GM21528 (cell line): ENCODE data around the gene SMIM1.
"Not testable (repeated sequence)": the region's sequence is repeated elsewhere in the genome, so short reads cannot be mapped to it uniquely, and the experiment has no call there.

Experiments used
- ATAC-seq: cut with Tn5 transposase; IDR thresholded peaks from one replicate; pipeline ENCODE4 v1.9.1; 2021; ENCODE audit warnings: mild to moderate bottlenecking, moderate library complexity; ENCODE audit not compliant: unreplicated experiment, low FRiP score

The SMIM1 gene

DNA sequence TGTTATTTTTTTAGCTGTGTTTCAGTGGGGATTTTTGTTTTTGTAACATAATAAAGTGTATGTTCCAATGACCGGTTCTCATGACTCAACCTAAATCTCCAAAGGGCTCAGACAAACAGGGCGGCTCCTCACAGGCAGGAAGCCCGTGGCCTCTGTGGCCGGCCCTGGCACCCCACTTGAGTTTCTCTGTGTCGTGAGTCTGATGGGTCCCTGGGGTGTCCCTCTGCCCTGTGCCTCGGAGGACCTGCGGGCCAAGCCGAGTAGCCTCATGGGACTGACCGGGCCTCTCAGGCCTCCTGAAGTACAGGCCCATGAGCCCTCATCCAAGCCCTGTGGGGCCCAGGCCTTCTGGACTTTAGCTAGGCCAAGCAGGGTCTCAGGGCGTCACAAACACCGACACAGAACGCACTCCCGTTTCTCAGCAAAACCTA is 36.4 kb upstream of the SMIM1 start:
- no peak for ATAC-seq

DNA sequence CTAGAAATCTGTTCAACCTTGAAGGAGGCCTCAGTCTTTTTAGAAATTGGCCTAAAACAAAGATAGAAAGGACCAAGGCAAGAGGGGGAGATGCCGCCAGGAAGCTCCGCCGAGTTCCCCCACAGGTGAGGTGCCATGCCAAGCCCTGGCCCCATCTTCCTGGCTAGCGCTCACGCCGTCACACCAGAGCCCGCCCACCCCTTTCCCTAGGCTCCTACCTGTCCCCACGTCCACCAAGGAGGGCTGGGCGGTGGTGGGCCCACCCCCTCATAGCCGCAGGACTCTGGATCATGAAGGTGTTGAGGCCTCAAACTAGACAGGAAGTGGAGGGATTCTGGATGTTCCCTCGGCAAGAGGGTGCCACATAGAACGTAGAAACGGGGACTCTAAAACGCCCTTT is 35.8 kb upstream of the SMIM1 start:
- ATAC-seq, result no peak

DNA sequence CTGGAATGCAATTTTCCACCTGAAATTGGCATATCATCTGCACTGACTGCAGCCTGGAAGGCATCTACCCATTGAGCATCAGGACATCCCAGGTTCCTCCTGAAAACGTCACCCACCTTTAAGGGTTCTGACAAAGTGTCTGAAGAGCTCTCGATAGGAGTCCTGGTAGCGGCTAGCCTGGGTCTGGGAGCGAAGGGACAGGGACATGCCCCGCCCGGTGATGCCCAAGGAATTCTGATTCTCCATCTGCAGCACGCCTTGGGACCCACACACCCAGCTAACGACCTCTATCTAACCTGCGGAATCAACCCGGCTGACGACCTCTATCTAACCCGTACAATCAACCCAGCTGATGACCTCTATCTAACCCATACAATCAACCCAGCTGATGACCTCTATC is 33.6 kb upstream of the SMIM1 start:
- ATAC-seq, result no peak

DNA sequence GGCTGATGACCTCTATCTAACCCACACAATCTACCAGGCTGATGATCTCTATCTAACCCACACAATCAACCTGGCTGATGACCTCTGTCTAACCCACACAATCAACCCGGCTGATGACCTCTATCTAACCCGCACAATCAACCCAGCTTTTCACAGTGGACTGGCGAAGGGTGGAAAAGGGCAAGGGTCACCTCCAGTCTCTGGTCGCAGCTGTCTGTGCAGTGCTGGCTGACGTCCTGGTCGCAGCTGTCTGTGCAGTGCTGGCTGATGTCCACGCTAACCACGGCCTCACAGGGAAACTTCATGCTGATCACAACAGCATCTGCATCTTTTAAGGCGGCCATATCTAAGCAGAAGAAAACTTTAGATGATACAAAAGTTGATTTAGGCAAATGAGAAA is 32.5 kb upstream of the SMIM1 start:
- no peak for ATAC-seq

DNA sequence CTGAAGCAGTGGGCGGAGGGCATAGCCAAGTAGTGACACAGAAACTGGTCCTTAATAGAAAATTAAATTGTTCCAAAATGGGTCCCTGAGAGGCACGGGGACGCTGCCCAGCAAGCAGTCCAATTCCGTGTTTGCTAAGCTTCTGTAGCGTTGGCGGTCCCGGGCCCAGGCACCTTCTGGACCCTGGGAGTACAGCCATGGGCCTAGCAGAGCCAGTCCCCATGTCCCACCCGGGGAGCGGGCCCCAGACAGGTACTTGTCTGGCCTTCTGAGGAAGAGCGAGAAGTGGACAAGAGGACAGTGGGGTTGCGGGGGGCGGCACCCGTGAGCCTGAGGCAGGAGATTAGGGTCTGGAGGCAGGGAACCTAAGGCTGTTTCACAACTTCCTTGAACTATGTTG is 31.8 kb upstream of the SMIM1 start:
- ATAC-seq, result no peak

DNA sequence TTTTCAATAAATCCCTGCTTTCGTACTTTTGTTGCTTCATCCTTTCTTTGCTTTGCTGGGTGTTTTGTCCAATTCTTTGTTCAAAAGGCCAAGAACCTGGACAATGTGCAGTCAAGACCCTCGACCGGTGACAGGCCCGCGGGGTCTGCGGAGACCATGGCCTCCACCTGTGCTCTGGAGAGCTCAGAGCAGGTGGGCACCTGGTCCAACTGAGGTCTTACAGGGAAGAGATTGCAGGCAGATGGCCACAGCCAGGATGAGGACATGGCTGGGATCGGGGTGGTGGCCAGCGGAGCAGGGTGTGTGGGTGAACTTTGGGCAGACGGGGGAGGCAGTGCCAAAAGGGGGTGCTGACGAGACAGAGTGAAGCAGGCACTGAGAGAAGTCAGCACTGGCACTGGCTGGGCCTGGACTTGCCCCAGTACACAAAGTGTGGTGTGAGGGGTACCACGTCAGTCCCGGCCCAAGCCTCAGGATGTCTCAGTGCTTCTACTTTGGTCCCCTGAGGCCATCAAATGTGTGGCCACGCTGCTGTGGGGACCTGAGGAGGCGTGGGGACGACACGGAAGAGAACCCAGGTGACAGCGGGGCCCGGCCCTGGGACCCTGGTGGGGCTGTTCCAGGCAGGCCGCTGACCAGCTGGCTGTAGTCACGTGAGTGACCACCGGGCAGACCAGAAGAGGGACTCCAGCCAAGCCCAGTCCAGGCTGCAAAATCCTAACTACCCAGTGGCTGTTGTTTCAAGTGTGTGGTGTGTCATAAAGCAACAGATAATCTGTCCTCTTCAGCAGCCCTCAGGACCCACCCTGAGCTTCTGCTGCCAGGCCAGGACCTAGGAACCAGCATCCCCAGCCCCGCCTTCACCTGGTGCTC is 30.7 kb upstream of the SMIM1 start:
- no peak for ATAC-seq

DNA sequence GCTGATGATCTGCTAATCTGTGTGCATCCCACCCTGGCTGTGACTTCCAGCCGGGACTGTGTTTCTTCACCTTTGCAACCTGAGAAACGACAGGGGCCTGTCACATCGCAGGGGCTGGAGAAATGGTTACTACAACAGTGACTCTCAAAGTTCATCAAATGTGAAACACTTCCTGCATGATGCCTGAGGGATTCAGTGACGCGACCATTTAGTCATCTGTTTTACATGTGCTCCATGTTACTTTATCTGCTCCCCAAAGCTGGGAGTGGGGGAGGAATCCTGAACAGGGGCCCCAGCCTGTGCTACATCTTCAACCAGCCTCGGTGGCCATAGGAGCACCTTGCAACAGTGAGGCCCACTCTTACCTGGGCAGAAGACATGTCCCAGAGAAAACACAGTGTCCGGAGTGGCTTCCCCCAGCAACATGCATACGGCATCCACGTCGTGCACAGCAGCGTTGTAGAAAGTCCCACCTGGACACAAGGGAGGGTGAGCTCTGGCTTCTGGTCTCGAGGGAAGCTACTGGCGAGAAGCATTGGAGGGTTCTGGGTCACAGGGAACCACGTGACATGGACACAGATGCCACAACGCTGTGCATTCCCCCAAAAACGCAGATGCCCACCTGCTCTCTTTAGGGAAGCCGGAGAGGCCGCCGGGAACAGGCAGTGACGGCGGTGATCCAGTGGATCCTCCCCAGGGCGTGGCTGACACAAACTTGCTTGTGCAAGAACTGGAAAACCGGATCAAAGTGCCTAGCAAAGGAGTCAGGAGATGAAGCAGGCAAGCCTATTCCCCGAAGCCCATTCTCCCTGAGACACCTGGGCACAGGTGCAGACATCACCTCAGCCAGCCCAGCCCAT is 29.9 kb upstream of the SMIM1 start:
- ATAC-seq, result no peak

DNA sequence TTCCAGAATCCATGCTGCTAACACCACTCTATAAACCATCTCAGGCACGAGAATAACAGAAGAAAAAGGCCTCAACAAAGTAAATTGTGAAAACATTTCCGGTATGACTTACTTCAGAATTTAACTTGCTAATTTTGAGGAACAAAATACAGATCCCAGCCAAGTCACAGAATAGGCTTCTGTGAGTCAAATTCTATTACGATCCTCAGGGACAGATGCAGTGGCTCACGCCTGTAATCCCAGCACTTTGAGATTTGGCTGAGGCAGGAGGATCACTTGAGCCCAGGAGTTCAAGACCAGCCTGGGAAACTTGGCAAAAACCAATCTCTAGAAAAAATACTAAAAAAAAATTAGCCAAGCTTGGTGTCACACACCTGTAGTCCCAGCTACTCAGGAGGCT is 29.1 kb upstream of the SMIM1 start:
- ATAC-seq, result no peak

DNA sequence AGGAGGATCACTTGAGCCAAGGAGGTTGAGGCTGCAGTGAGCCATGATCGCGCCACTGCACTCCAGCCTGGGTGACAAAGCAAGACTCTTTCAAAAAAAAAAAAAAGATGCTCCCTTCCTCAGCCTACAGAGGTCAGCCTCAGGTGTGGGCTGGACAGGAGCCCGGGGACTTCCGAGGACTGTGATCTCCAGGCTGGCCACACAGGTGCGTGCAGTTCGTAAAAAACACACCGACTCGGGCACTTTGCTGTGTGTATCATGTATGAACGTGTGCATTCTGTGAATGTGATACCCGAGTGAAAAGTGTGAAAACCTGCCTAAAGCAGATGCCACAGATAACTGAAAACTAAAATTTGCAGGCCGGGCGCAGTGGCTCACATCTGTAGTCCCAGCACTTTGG is 28.7 kb upstream of the SMIM1 start:
- no peak for ATAC-seq

- no peak for ATAC-seq
Measured at GRCh38 chr1:3744646-3745045, 27.9 kb upstream of the SMIM1 start.

DNA sequence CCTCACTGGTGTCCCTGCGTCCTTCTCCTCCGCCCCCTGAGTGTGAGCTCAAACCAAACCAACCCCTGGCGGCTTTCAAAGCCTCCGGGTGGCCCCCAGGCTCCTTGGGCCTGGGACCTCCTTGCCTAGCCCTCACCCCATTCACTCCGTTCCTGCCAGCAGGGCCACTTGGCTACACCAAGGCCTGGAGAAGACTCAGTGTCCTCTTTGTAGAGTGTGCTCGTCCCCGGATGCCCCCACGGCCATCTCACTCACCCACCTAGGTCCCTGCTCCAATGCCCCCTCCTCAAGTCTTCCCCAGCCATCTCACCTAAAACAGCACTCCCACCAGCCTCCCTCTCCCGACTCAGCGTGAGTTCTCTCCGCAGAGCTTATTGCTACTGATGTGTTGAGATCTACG is 27.5 kb upstream of the SMIM1 start:
- no peak for ATAC-seq

GRCh38 chr1:3745590-3746381 is 26.8 kb upstream of the SMIM1 start:
- ATAC-seq, result no peak

DNA sequence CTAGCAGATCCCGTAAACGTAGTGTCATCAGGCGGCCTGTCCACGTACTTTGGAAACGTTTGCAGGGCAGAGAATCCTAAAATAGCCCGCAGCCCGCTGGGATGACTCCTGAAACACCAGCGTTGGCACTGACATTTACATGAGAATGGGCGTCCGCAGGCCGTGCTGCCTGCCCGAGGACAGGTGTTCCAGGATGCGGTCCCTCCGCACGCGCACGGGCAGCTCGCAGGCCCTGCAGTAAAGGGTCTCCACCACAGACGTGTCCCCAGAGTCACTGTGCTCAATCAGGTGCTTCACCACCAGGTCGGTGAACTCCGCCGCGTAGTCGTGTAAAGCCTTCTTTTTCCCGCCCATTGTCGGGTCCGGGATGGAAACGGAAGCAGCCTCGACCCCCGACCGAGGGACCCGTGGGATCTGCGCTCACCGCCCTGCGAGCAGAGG is 26.1 kb upstream of the SMIM1 start:
- no peak for ATAC-seq

GRCh38 chr1:3746830-3747521 is 25.6 kb upstream of the SMIM1 start:
- peak; percentile 85 for ATAC-seq

- ATAC-seq, result no peak
Measured at GRCh38 chr1:3747522-3747848, 25.1 kb upstream of the SMIM1 start.

DNA sequence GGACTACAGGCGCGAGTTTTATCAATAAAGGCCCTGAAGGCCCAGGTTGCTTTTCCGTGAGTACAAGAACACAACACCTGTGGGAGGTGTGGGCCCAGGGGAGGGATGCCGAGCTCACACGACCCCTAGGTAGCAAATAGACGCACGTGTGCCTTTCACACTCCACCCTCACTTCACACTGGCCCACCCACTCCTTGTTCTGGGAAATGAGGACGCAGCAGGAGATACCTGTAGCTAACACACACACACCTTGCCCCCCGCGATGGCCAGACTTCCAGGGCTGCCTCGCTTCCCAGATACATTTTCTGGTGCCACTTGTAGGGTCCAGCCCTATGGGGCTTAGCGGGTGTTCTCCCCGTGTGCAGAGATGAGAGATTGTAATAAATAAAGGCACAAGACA is 24.6 kb upstream of the SMIM1 start:
- no peak for ATAC-seq

DNA sequence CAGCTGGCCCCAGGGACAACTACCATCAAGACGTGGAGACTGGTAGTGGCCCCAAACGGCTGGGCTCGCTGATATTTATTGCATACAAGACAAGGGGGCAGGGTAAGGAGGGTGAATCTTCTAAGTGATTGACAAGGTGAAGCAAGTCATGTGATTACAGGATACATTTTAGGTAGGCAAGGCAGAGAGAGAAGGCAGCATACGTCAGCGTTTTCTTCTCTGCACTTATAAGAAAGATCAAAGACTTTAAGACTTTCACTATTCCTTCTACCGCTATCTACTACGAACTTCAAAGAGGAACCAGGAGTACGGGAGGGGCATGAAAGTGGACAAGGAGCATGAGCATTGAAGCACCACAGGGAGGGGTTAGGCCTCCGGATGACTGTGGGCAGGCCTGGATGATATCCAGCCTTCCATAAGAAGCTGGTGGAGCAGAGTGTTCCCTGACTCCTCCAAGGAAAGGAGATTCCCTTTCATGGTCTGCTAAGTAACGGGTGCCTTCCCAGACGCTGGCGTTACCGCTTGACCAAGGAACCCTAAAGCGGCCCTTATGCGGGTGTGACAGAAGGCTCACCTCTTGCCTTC is 24.1 kb upstream of the SMIM1 start:
- not testable (repeated sequence) for ATAC-seq

DNA sequence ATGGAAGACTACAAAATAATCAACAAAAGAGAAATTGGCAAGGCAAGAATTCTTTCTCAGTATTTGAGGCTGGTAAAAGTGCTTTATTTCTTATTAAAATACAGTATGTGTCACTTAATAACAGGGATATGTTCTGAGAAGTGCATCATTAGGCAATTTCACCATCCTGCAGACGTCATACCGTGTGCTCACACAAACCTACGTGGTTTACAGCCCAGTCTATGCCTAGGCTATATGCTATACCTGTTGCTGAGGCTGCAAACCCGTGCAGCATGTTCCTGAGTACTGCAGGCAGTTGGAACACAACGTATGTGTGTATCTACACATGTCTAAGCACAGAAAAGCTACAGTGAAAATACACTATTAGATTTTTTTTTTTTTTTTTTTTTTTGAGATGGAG is 23.0 kb upstream of the SMIM1 start:
- no peak for ATAC-seq

DNA sequence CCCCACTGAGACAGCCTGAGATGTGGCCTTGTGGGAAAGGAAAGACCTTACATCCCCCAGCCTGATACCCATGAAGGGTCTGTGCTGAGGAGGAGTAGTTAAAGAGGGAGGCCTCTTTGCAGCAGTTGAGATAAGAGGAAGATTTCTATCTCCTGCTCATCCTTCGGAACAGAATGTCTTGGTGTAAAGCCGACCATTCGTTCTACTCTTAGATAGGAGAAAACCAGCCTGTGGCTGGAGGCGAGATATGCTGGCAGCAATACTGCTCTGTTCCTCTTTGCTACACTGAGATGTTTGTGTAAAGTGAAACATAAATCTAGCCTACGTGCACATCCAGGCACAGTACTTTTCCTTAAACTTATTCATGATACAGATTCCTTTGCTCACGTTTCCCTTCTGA is 21.8 kb upstream of the SMIM1 start:
- ATAC-seq, result no peak

- ATAC-seq, result no peak
Measured at GRCh38 chr1:3752400-3752945, 20.1 kb upstream of the SMIM1 start, which contains the start of gene CCDC27. Gene CCDC27 (plus strand): TSS chr1:3752450. CDS start chr1:3752482, 32 bp downstream.
